LNCAP (cell line): ENCODE data around the gene HIRIP3.

ENCODE experiments used
- CTCF ChIP-seq: fragments of 450-650 bp; IDR thresholded peaks from 2 replicates; pipeline ENCODE4 v1.5.1; 2017; ENCODE audit warnings: mild to moderate bottlenecking

HIRIP3 gene

GRCh38 chr16:29975811-29976511, 19.5 kb downstream of the HIRIP3 start:
- no peak for TF ChIP-seq CTCF

GRCh38 chr16:29975134-29975538, 20.3 kb downstream of the HIRIP3 start:
- no peak for TF ChIP-seq CTCF

GRCh38 chr16:29974291-29975133, 20.9 kb downstream of the HIRIP3 start:
- no peak for TF ChIP-seq CTCF

- TF ChIP-seq CTCF: no peak
Observed at GRCh38 chr16:29973384-29974246, 21.8 kb downstream of the HIRIP3 start, which contains the start of gene TAOK2. Gene TAOK2, plus strand, starts transcription at chr16:29973868. Its CDS starts 3,905 bp downstream, at chr16:29977773.

GRCh38 chr16:29972992-29973383, 22.4 kb downstream of the HIRIP3 start:
- TF ChIP-seq CTCF: no peak

GRCh38 chr16:29972500-29972899, 22.9 kb downstream of the HIRIP3 start:
- no peak for TF ChIP-seq CTCF

- no peak for TF ChIP-seq CTCF
Observed at GRCh38 chr16:29971304-29971703, 24.1 kb downstream of the HIRIP3 start.
